Endodermal cell (in vitro differentiated cells): ENCODE measurements around the gene GBF1. TPM values are rescaled to one million over a fixed set of nuclear protein-coding genes. Genes with fewer than 3 reads are reported as not detected.

Experiments
- DNase-seq: peaks from one replicate; pipeline ENCODE4 v3.0.0-alpha.2; 2017
- H3K27ac ChIP-seq: 2 replicates; pipeline ENCODE4 v1.5.1; 2013; ENCODE audit warnings: mild to moderate bottlenecking, low read depth, low read length, moderate library complexity
- H3K27me3 ChIP-seq: 2 replicates; pipeline ENCODE4 v1.6.1; 2013; ENCODE audit warnings: mild to moderate bottlenecking, low read length, moderate library complexity; ENCODE audit not compliant: insufficient read depth, control insufficient read depth, poor library complexity, severe bottlenecking
- H3K36me3 ChIP-seq: 2 replicates; pipeline ENCODE4 v1.7.0; 2013; ENCODE audit warnings: mild to moderate bottlenecking, low read length, moderate library complexity; ENCODE audit not compliant: control insufficient read depth, insufficient read depth
- H3K4me1 ChIP-seq: one replicate; pipeline ENCODE4 v1.7.0; 2013; ENCODE audit warnings: low read length; ENCODE audit not compliant: control insufficient read depth, insufficient read depth
- H3K4me3 ChIP-seq: 2 replicates; pipeline ENCODE4 v1.5.1; 2013; ENCODE audit warnings: mild to moderate bottlenecking, low read length, moderate library complexity
- H3K9ac ChIP-seq: 2 replicates; pipeline ENCODE4 v1.6.1; 2013; ENCODE audit warnings: mild to moderate bottlenecking, low read length, moderate library complexity; ENCODE audit not compliant: poor library complexity, severe bottlenecking; ENCODE audit errors: extremely low read depth
- H3K9me3 ChIP-seq: 2 replicates; pipeline ENCODE4 v1.6.1; 2013; ENCODE audit warnings: mild to moderate bottlenecking, low read length, moderate library complexity; ENCODE audit not compliant: control insufficient read depth
- H3K27ac Mint-ChIP-seq: 2 replicates; pipeline ENCODE4 v1.8.0; 2020; ENCODE audit warnings: mixed read lengths
- H3K27me3 Mint-ChIP-seq: 2 replicates; pipeline ENCODE4 v1.8.0; 2021; ENCODE audit warnings: mild to moderate bottlenecking, mixed read lengths; ENCODE audit not compliant: insufficient read depth
- H3K36me3 Mint-ChIP-seq: 2 replicates; pipeline ENCODE4 v1.8.0; 2020; ENCODE audit warnings: low read depth, mixed read lengths
- H3K4me1 Mint-ChIP-seq: 2 replicates; pipeline ENCODE4 v1.8.0; 2020; ENCODE audit warnings: mixed read lengths
- H3K4me3 Mint-ChIP-seq: 2 replicates; pipeline ENCODE4 v1.8.0; 2020; ENCODE audit warnings: mild to moderate bottlenecking, moderate library complexity, mixed read lengths
- H3K9me3 Mint-ChIP-seq: 2 replicates; pipeline ENCODE4 v1.8.0; 2020; ENCODE audit warnings: mild to moderate bottlenecking, mixed read lengths
- CTCF ChIP-seq: fragments of 200-600 bp; sonication (generic); conservative IDR thresholded peaks from 2 replicates; pipeline ENCODE4 v1.5.0; 2021; ENCODE audit warnings: antibody characterized with exemption, mild to moderate bottlenecking
- WGBS, 2 experiments: methylation state at CpG; one replicate each; pipeline versions ENCODE4 v1.1.5 to v1.1.7; 2013; ENCODE audit warnings: missing lambda C conversion rate in 2 of 2, mixed read lengths in 1 of 2; ENCODE audit not compliant: insufficient coverage in 1 of 2, insufficient read length in 1 of 2; 5-methylcytosine and 5-hydroxymethylcytosine counted together
- total RNA-seq, 2 donors: library from RNA; stranded (reverse); fragmentation: NEBNext Ultra II Directional in 1 of 2; extraction: Animal tissue kit (Norgen Biotek cat#: 25700) in 1 of 2; gene quantifications; 2 replicates in 1 of 2; 3 replicates in 1 of 2; pipeline ENCODE4 v1.2.1, GENCODE V29; 2021

The GBF1 gene
- total RNA-seq, 2 donors from 2014 or later: 31.1 to 31.4 TPM

DNA sequence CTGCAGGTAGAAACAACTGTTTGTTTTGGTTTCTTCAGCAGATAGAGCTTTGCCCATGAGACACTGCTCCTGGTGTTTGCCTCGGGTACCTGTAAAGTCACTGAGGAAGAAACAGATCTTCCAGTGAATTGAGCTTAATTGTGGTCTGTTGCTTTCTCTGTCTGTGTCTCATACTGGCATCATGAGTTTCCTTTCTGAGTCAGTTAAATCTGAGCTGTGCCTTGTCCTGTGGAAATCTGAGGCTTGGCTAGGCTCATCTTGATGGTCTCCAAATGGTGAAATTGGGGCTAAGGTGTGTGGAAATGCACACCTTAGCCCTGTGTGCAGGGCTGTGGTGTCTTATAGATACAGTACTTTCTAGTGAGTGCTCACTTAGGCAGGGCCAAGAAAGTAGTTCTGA lies 67.4 kb downstream of the GBF1 start:
- H3K4me3 ChIP-seq: no peak overlapping the region
- peaks cover 17% of the 10 kb centered on the region for H3K4me1 Mint-ChIP-seq
- TF ChIP-seq CTCF: peak; percentile 13
- H3K36me3 ChIP-seq: peaks cover 9% of the 10 kb centered on the region
- 96 to 100% methylated on average over 1 of the region's 1 CpG for WGBS, 2 experiments
- H3K9me3 ChIP-seq: peaks cover 3% of the 10 kb centered on the region
- H3K4me3 Mint-ChIP-seq: no peak overlapping the region
- DNase-seq: no peak
- no peak overlapping the region for H3K27ac Mint-ChIP-seq
- no peaks in the 10 kb centered on the region for H3K27me3 ChIP-seq
- H3K36me3 Mint-ChIP-seq: peaks cover 6% of the 10 kb centered on the region
- no peak overlapping the region for H3K27ac ChIP-seq
- no peaks in the 10 kb centered on the region for H3K27me3 Mint-ChIP-seq
- peaks cover 6% of the 10 kb centered on the region for H3K9me3 Mint-ChIP-seq
- H3K4me1 ChIP-seq: no peaks in the 10 kb centered on the region
- H3K9ac ChIP-seq: no peak overlapping the region

DNA sequence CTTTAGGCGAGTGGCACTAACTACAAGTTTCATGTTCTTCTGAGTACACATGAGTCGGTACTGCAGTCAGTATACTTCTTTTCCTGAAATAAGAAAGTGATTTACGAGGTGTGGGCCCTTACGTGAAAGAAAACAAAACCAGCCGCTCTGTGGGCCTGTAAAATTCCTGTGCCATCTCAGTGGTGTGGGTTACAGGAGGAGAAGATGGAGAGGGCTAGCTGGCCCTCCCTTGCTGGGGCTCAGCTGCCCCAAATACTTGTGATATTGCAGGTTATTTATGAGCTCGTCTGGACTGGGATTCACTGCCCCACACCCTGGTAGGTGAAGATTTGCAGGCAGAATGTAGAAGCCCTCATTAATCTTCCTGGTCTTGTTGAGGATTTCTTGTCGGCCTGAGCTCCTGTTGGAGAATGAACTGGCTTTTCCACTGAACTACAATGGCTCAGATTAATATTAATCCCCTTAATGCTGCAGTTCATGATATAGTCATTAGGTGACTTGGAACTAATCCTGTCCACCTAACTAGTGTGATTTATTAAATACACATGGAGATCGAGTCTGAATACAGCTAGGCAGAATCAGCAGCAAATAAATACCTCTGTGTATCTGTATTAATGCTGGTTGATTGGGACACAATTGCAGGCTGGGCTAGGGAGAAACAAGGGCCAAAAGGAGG lies 68.0 kb downstream of the GBF1 start:
- Histone ChIP-seq H3K27ac (no peak overlapping the region), H3K4me3 (no peak overlapping the region), H3K27me3 (no peaks in the 10 kb centered on the region), H3K9ac (no peak overlapping the region), H3K36me3 (peaks cover 9% of the 10 kb centered on the region), H3K4me1 (no peaks in the 10 kb centered on the region), H3K9me3 (no peaks in the 10 kb centered on the region)
- Mint-ChIP-seq H3K27ac (no peak overlapping the region), H3K36me3 (no peaks in the 10 kb centered on the region), H3K4me3 (no peak overlapping the region), H3K4me1 (peaks cover 17% of the 10 kb centered on the region), H3K9me3 (no peaks in the 10 kb centered on the region), H3K27me3 (no peaks in the 10 kb centered on the region)
- no peak for TF ChIP-seq CTCF
- no peak for DNase-seq
- 87 to 88% methylated on average over 7 to 8 of the region's 8 CpGs for WGBS, 2 experiments

DNA sequence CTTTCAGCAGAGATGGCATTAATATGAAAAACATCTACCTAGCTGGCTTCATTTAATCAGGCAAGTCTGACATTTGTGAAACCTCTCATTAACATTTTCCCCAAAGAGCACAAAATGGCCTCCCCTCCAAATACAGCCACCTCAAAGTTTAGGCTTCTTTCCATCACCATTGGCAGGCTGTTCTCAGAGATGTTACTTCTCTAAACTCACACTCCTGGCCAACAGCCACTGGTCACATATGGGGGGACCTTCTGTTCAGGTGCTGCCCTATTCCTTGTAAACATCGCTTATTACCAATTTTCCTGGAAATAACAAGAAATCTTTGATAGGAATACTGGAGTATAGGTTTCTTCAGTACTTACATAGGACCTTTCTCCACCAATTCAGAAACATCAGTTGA lies 69.5 kb downstream of the GBF1 start:
- H3K9me3 Mint-ChIP-seq: no peaks in the 10 kb centered on the region
- H3K36me3 Mint-ChIP-seq: no peaks in the 10 kb centered on the region
- Histone ChIP-seq H3K9me3 (no peaks in the 10 kb centered on the region), H3K4me1 (no peaks in the 10 kb centered on the region), H3K27me3 (no peaks in the 10 kb centered on the region), H3K36me3 (peaks cover 9% of the 10 kb centered on the region), H3K9ac (no peak overlapping the region), H3K27ac (no peak overlapping the region), H3K4me3 (no peak overlapping the region)
- H3K4me1 Mint-ChIP-seq: peaks cover 17% of the 10 kb centered on the region
- DNase-seq: no peak
- WGBS, 2 experiments: 100% methylated on average over 1 of the region's 1 CpG; no CpG with 5 or more reads in 1 of the 2 experiments
- TF ChIP-seq CTCF: no peak
- H3K27ac Mint-ChIP-seq: no peak overlapping the region
- no peaks in the 10 kb centered on the region for H3K27me3 Mint-ChIP-seq
- no peak overlapping the region for H3K4me3 Mint-ChIP-seq
